22Rv1 (cell line): ENCODE results near the gene MFSD1.
A peak's percentile ranks its signal among the peaks of the same experiment; 100 is the strongest.

Source experiments
- H3K27ac ChIP-seq: fragments of 450-650 bp; 2 replicates; pipeline ENCODE4 v1.5.1; 2017
- ZFX ChIP-seq: fragments of 450-650 bp; IDR thresholded peaks from 2 replicates; pipeline ENCODE4 v1.6.1; 2017; ENCODE audit warnings: antibody characterized with exemption, borderline replicate concordance
- TF ChIP-seq, protein P1 (sequence below): fragments of 450-650 bp; IDR thresholded peaks from 2 replicates; pipeline ENCODE4 v1.5.1; 2017; ENCODE audit warnings: mild to moderate bottlenecking

Gene MFSD1

DNA sequence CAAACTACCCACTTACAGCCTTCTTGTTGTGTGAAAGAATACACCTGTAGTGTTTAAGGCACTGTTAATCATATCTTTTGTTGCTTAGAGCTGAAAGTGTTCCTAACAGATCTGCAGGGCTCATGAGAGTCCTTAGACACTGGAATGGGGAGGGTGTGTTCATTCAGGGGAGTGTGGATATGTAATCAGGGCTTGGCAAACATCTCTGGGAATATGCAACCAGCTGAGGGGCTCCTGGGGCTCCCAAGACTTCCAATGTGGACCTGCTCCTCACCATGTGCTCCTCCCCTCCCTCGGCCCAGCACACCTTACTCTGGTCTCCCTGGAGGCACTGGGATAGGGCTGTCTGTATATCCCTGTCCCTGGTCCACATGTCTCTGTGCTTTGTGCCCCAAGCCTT is 30.3 kb upstream of the MFSD1 start:
- TF ChIP-seq, protein P1, sequence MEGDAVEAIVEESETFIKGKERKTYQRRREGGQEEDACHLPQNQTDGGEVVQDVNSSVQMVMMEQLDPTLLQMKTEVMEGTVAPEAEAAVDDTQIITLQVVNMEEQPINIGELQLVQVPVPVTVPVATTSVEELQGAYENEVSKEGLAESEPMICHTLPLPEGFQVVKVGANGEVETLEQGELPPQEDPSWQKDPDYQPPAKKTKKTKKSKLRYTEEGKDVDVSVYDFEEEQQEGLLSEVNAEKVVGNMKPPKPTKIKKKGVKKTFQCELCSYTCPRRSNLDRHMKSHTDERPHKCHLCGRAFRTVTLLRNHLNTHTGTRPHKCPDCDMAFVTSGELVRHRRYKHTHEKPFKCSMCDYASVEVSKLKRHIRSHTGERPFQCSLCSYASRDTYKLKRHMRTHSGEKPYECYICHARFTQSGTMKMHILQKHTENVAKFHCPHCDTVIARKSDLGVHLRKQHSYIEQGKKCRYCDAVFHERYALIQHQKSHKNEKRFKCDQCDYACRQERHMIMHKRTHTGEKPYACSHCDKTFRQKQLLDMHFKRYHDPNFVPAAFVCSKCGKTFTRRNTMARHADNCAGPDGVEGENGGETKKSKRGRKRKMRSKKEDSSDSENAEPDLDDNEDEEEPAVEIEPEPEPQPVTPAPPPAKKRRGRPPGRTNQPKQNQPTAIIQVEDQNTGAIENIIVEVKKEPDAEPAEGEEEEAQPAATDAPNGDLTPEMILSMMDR = no peak
- TF ChIP-seq ZFX = no peak

DNA sequence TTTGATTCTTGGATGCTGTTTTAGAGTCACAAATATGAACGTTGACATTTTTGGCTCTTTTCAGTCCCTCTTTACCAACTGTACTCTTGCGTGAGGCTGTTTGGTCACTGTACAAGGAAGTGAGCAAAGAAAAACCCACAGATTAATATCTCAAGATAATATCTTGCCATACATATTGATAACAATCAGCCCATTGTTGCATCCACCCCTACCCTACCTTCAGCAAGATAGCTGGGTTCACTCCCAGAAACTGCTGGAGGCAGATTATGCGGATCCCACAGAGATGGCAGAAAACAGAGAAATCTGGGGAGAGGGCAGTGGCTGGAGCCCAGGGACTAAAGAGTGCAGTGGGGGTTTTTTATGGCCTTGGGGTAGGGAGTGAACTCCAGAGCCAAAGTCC is 29.9 kb upstream of the MFSD1 start:
- TF ChIP-seq, protein P1 = no peak
- no peak for TF ChIP-seq ZFX
- H3K27ac ChIP-seq = no peak overlapping the region

More for the DNA sequence above, 30.3 kb upstream of the MFSD1 start:
- H3K27ac ChIP-seq = no peak overlapping the region

DNA sequence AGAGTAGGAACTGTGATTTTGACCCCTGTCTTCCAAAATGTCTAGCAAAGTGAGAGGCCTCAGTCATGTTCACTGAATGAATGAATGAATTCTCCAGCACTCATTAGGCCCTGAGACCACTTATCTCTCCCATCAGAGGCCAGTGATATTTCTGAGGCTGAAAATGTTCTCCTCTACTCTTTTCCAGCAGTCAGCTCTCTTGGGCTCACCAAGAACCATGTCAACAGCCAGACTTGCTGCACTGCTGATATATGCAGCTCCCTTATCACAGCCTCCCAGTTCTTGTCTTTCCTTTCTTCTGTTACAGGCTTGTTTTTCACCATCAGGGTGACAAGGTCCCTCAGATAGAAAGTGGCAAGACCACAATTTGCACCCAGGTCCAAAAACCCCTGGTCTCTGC is 28.7 kb upstream of the MFSD1 start:
- TF ChIP-seq, protein P1 = no peak
- TF ChIP-seq ZFX = no peak
- H3K27ac ChIP-seq = no peak overlapping the region

DNA sequence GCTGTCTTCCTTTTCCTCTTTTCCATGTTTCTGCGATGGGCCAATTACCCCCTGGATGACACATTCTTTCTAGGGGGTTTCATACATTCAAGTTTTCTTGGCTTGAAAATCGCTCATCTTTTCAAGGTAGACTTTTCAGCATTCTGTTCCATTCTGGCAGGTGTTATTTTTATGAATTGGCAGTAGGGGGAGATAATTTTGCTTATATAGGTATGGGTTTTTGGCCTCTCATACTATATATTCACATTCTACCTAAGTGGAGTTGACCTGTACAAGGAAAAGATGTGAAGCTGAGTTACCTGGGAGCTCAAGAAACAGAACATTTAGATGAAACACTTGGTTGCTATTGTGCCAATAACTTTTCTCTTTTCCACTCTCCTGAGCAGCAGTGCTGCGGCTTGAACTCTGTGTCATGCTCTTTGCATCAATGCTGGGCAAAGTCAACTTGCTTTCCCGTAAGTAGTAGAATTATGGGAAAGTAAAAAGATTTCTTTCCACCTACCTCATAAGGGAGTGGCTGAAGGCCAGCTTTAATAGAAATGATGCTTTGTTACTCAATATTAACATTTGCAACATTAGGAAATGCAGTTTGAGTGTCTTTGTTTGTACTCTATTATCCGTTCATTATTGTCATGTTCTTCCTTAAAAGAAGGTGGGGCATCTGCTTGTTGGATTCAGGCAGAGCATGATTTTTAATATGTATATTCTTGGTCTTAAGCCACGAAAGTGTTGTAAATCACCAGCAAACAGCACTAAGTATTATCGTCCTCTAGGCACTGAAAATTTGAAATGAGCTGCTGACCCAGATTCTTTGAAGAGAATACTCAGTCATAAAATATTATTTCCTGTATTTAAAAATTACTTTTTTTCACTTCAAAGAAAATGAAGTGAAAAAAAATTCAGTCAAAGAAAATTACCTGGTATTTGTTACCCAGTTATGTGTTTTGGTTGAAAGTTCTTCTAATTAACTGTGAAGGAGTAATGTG is 27.7 kb upstream of the MFSD1 start:
- TF ChIP-seq, protein P1 = peak; percentile 18; the same call in 1 of the 2 replicates
- TF ChIP-seq ZFX = no peak
- no peak overlapping the region for H3K27ac ChIP-seq

DNA sequence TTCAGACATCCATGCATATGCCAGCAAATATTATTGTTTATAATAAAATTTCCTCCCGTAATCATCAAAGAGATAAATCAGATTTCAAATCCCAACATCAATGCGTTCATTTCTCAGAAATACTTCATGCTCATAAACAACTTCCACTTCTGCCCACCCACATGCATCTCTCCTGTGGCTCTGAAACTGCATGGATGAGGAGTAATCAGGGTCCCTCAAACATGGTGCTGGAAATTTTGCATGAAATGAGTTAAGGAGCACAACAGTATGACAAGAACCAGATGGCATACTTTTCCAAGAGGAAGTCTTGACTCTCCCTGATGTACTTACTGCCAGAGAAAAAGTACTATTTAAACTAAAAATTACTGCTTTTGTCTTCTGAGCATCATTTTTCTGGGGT is 26.9 kb upstream of the MFSD1 start:
- TF ChIP-seq, protein P1 = no peak
- TF ChIP-seq ZFX = no peak
- H3K27ac ChIP-seq = no peak overlapping the region

DNA sequence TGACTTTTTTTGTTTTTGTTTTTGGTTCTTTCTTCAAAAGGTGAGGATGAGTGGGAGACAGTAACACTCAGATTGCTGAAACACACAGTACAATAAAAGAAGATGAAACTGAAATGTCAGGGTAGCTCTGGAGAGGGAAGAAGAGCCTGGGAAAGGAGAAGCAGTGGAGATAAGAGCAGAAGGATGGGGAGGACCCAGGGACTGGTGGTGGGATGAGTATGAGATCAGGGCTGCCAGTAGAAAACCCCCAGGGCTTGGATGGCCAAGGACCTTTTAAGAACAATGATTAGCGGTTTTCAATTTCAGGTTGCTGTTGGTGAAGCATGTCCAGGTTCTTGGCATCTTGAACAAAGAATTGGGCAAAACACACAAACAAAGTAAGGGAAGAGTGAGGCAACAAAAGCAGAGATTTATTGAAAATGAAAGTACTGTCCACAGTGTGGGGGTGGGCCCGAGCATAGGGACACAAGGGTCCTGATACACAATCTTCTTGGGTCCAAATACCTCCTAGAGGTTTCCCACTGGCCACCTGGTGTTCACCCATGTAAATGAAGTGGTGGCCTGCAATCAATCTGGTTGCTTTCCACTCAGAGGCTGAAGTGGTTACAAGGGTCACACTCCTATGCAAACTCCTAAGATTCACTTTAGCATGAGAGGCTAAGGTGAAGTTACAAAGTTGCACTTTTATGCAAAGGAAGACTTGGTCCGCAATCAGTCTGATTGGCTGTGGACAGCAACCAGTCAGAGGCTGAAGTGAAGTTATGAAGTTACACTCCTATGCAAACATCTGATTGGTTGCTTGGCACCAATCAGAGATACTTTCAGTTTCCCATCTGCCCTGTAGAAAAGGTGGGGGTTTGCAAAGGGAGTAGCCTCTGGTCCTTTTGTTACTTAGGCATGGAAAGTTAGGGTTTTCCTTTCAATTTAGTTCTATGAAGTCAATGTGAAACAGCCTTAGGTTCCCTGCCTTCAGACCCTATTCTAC is 26.1 kb upstream of the MFSD1 start:
- no peak overlapping the region for H3K27ac ChIP-seq
- TF ChIP-seq, protein P1 = no peak
- no peak for TF ChIP-seq ZFX
